HFF-Myc (cell line): Measurements from ENCODE around the gene SLC1A4.

Experiments used
- DNase-seq: peaks from one replicate; pipeline ENCODE4 v3.0.0-alpha.2; 2011; ENCODE audit warnings: low read depth; ENCODE audit errors: extremely low read depth
- H3K4me3 ChIP-seq: replicated peaks from 2 replicates; pipeline ENCODE4 v1.5.1; 2011; ENCODE audit warnings: low read depth, mild to moderate bottlenecking, control low read depth, low read length
- CTCF ChIP-seq: IDR thresholded peaks from 2 replicates; pipeline ENCODE4 v1.5.1; 2012; ENCODE audit warnings: mild to moderate bottlenecking, low read depth, low read length, control low read depth; ENCODE audit errors: missing control alignments

The SLC1A4 gene

GRCh38 chr2:65049010-65049639 lies 59.9 kb downstream of the SLC1A4 start:
- no peak for TF ChIP-seq CTCF
- H3K4me3 ChIP-seq: no peak overlapping the region
- no peak for DNase-seq

GRCh38 chr2:65050931-65051330 lies 61.7 kb downstream of the SLC1A4 start:
- H3K4me3 ChIP-seq: no peak overlapping the region
- no peak for DNase-seq
- TF ChIP-seq CTCF: no peak

- TF ChIP-seq CTCF: no peak
- no peak for DNase-seq
These were observed 64.0 kb downstream of the SLC1A4 start for GRCh38 chr2:65053199-65053598.

GRCh38 chr2:65054749-65055421 lies 65.7 kb downstream of the SLC1A4 start:
- peak overlapping the region; percentile 67 for H3K4me3 ChIP-seq
- no peak for DNase-seq
- no peak for TF ChIP-seq CTCF

More at GRCh38 chr2:65053199-65053598, 64.0 kb downstream of the SLC1A4 start:
- H3K4me3 ChIP-seq: no peak overlapping the region

- DNase-seq: no peak
- H3K4me3 ChIP-seq: peak overlapping the region; percentile 67
These were observed 66.4 kb downstream of the SLC1A4 start for GRCh38 chr2:65055422-65056214.

More at GRCh38 chr2:65055422-65056214, 66.4 kb downstream of the SLC1A4 start:
- no peak for TF ChIP-seq CTCF
